ENCODE results near the gene CDAN1.

CDAN1 gene

GRCh38 chr15:42688301-42688700 lies 48.6 kb downstream of the CDAN1 start:
- H3K27ac ChIP-seq (replicated peaks) = no peak overlapping the region
- TF ChIP-seq REST (IDR thresholded peaks at IDR 0.05; ENCODE audit: insufficient replicate concordance, low read depth) (no peak), GABPA (IDR thresholded peaks at IDR 0.05; ENCODE audit: low read depth) (no peak), POLR2AphosphoS5 (IDR thresholded peaks at IDR 0.05; ENCODE audit: low read depth) (no peak), SPI1 (IDR thresholded peaks at IDR 0.05; ENCODE audit: borderline replicate concordance, low read depth) (no peak), CTCF (IDR thresholded peaks at IDR 0.05; ENCODE audit: insufficient read depth, low read length) (no peak)
- no peaks in the 10 kb centered on the region for H3K27me3 ChIP-seq (ENCODE audit: insufficient read depth, poor library complexity, severe bottlenecking)
- H3K4me3 ChIP-seq (replicated peaks; ENCODE audit: insufficient read depth, low read length) = no peak overlapping the region
- DNase-seq (ENCODE audit: low read depth in 1 of 2, low spot score in 1 of 2) = no peak

GRCh38 chr15:42687740-42688139 lies 49.2 kb downstream of the CDAN1 start:
- H3K4me3 ChIP-seq (replicated peaks; ENCODE audit: insufficient read depth, low read length) = no peak overlapping the region
- DNase-seq (ENCODE audit: low read depth in 1 of 2, low spot score in 1 of 2) = no peak
- H3K27ac ChIP-seq (replicated peaks) = no peak overlapping the region
- H3K27me3 ChIP-seq (ENCODE audit: insufficient read depth, poor library complexity, severe bottlenecking) = no peaks in the 10 kb centered on the region
- TF ChIP-seq SPI1 (IDR thresholded peaks at IDR 0.05; ENCODE audit: borderline replicate concordance, low read depth) = no peak
- TF ChIP-seq REST (IDR thresholded peaks at IDR 0.05; ENCODE audit: insufficient replicate concordance, low read depth) = no peak
- TF ChIP-seq POLR2AphosphoS5 (IDR thresholded peaks at IDR 0.05; ENCODE audit: low read depth) = no peak
- TF ChIP-seq CTCF (IDR thresholded peaks at IDR 0.05; ENCODE audit: insufficient read depth, low read length) = no peak
- TF ChIP-seq GABPA (IDR thresholded peaks at IDR 0.05; ENCODE audit: low read depth) = no peak

GRCh38 chr15:42686281-42686680 lies 50.6 kb downstream of the CDAN1 start:
- TF ChIP-seq SPI1 (IDR thresholded peaks at IDR 0.05; ENCODE audit: borderline replicate concordance, low read depth) (no peak), REST (IDR thresholded peaks at IDR 0.05; ENCODE audit: insufficient replicate concordance, low read depth) (no peak), CTCF (IDR thresholded peaks at IDR 0.05; ENCODE audit: insufficient read depth, low read length) (no peak), GABPA (IDR thresholded peaks at IDR 0.05; ENCODE audit: low read depth) (no peak), POLR2AphosphoS5 (IDR thresholded peaks at IDR 0.05; ENCODE audit: low read depth) (no peak)
- no peak overlapping the region for H3K27ac ChIP-seq (replicated peaks)
- no peak overlapping the region for H3K4me3 ChIP-seq (replicated peaks; ENCODE audit: insufficient read depth, low read length)
- H3K27me3 ChIP-seq (ENCODE audit: insufficient read depth, poor library complexity, severe bottlenecking) = no peaks in the 10 kb centered on the region
- no peak for DNase-seq (ENCODE audit: low read depth in 1 of 2, low spot score in 1 of 2)
